Lower leg skin (tissue), 4 donors: ENCODE results near the gene MICU1. TPM values are rescaled to one million over a fixed set of nuclear protein-coding genes. Genes with fewer than 3 reads are reported as not detected.

Source experiments
- DNase-seq, 2 donors: peaks; one replicate each; pipeline ENCODE4 v3.0.0-alpha.2; 2019; ENCODE audit warnings: low spot score in 2 of 2
- H3K4me3 ChIP-seq: fragments of 200-600 bp; sonication (generic); 2 replicates; pipeline ENCODE4 v1.5.1; 2017; ENCODE audit warnings: mild to moderate bottlenecking, low read depth; ENCODE audit not compliant: poor library complexity, severe bottlenecking
- POLR2A ChIP-seq, 2 donors: fragments of 450-650 bp; IDR thresholded peaks; one replicate each; pipeline ENCODE4 v1.6.1; 2016 to 2017; ENCODE audit warnings: antibody characterized with exemption in 2 of 2, mild to moderate bottlenecking in 1 of 2, moderate library complexity in 1 of 2
- WGBS, 2 donors: methylation state at CpG; one replicate each; pipeline ENCODE4 v1.1.5; 2018; 5-methylcytosine and 5-hydroxymethylcytosine counted together
- intact Hi-C: fragments of 100-400 bp; cut with DNase I; formaldehyde crosslinking; loops from one replicate; pipeline ENCODE4 v1.15.0; 2023; ENCODE audit warnings: low total_unique reads
- total RNA-seq, 4 donors: library from RNA; depleted of rRNA; stranded (reverse); fragments of >200 nt; gene quantifications; one replicate each; pipeline ENCODE4 v1.1.0, GENCODE V29; 2016
- TF ChIP-seq, protein P1 (sequence below), 3 donors: fragments of 450-650 bp; IDR thresholded peaks; one replicate each; pipeline ENCODE4 v1.5.1; 2016; ENCODE audit warnings: antibody characterized with exemption in 3 of 3, mild to moderate bottlenecking in 3 of 3, moderate library complexity in 2 of 3

The MICU1 gene
- total RNA-seq, 4 donors from 2014 or later: 36.8 to 54.6 (median 46.8) TPM

DNA sequence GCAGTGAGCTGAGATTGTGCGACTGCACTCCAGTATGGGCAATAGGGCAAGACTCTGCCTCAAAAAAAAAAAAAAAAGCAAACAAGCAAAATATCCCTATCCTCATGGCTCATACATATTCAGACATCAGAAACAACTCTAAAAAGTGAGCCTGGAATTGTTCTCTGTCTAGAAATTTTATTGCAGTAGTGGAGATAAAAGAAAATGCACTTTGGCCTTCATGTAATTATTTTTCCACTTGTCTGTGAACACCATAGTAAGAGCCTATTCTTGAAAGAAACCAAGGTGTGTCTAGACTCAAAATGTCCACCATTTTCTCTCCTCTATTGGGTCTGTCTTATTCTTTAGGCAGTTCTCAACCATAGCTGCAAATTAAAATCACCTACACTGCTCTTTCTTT lies 35.6 kb upstream of the MICU1 start:
- no peak overlapping the region for H3K4me3 ChIP-seq
- no peak for TF ChIP-seq POLR2A (IDR thresholded peaks at IDR 0.05)
- TF ChIP-seq, protein P1, sequence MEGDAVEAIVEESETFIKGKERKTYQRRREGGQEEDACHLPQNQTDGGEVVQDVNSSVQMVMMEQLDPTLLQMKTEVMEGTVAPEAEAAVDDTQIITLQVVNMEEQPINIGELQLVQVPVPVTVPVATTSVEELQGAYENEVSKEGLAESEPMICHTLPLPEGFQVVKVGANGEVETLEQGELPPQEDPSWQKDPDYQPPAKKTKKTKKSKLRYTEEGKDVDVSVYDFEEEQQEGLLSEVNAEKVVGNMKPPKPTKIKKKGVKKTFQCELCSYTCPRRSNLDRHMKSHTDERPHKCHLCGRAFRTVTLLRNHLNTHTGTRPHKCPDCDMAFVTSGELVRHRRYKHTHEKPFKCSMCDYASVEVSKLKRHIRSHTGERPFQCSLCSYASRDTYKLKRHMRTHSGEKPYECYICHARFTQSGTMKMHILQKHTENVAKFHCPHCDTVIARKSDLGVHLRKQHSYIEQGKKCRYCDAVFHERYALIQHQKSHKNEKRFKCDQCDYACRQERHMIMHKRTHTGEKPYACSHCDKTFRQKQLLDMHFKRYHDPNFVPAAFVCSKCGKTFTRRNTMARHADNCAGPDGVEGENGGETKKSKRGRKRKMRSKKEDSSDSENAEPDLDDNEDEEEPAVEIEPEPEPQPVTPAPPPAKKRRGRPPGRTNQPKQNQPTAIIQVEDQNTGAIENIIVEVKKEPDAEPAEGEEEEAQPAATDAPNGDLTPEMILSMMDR (IDR thresholded peaks at IDR 0.05): no peak
- DNase-seq: no peak
- intact Hi-C loops: no loop called here
- 85 to 100% methylated on average over 1 of the region's 1 CpG for WGBS, 2 donors

DNA sequence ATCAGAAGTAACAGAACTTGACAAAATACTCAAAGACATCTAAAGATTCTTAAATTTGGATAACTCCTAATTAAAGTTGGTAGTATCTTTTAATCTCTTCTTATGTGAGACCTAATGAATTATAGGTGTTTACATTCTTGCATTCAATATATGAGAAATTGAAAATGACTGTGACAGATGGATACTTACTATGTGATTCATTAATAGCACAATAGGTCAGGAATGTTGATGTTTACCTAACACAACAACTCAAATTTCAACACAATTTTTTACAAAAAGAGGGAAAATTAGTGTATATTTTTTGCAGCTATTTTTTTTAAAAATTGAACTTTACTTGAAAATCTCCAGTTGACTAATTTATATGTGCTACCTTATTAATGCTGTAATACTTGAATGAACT lies 34.3 kb upstream of the MICU1 start:
- TF ChIP-seq, protein P1 (IDR thresholded peaks at IDR 0.05): no peak
- TF ChIP-seq POLR2A (IDR thresholded peaks at IDR 0.05): no peak
- DNase-seq: no peak
- no peak overlapping the region for H3K4me3 ChIP-seq
- intact Hi-C loops: no loop called here

DNA sequence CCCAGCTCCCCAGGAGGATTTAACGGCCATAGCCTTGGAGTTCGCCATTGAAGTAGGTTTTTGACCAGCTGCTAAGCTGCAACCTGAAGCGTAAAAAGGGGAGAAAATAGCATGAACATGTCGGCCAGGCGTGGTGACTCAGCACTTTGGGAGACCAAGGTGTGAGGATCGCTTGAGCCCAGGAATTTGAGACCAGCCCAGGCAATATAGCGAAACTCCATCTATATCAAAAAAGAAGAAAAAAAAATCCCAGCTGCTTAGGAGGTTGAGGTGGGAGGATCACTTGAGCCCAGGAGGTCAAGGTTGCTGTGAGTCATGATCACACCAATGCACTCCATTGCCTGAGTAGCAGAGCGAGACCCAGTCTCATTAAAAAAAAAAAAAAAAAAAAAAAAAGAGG lies 33.8 kb upstream of the MICU1 start:
- 88 to 98% methylated on average over 8 of the region's 8 CpGs for WGBS, 2 donors
- no peak overlapping the region for H3K4me3 ChIP-seq
- DNase-seq: no peak
- no peak for TF ChIP-seq POLR2A (IDR thresholded peaks at IDR 0.05)
- TF ChIP-seq, protein P1 (IDR thresholded peaks at IDR 0.05): no peak
- intact Hi-C loops: no loop called here

DNA sequence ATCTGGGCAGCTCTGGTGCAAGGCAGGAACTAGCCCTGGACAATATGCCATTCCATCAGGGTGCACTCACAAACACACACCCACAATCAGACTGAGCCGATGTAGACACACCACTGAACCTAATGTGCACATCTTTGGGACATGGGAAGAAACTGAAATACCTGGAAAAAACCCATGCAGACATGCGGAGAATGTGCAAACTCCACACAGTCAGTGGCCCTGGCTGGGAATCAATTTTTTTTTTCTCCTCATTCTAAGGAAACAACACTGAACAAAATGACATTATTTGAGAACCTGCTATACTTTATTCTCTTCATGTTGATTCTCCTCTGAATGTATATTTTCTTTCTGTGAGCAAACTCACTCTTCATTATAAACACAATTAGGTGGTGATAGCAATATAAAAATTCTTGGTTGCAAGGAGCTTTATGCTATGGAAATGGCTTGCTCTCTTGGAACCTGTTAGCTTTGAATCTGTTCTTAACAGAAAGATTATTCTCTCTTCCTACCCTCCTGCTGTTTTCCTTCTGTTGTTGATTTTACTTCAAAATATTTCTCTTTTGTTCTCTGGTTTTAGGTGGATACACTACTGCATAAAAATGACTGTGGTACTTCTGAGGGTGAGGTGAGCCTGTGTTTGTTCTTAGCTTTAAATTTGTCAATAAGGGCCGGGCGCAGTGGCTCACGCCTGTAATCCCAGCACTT lies 33.0 kb upstream of the MICU1 start:
- WGBS, 2 donors: 91 to 95% methylated on average over 5 of the region's 5 CpGs
- intact Hi-C loops: no loop called here
- TF ChIP-seq POLR2A (IDR thresholded peaks at IDR 0.05): no peak
- TF ChIP-seq, protein P1 (IDR thresholded peaks at IDR 0.05): no peak
- H3K4me3 ChIP-seq: no peak overlapping the region
- no peak for DNase-seq

DNA sequence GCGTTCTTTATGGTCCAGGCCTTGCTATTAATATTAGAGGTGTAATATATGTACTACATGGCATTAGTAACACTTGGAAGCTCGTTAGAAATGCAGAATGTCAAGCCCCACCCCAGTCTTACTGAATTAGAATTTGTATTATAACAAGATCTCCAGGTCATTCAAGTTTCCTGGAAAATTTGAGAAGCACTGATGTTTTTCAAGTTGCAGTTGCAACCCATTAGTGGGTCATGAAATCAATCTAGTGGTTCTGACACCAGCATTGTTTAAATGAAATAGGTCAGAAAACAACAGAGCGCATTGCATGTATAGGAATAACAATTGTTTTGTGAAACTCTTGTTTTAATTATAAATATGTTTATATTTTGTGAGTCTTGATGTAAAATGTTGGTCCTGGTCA lies 28.8 kb upstream of the MICU1 start:
- no peak for DNase-seq
- TF ChIP-seq POLR2A (IDR thresholded peaks at IDR 0.05): no peak
- TF ChIP-seq, protein P1 (IDR thresholded peaks at IDR 0.05): no peak
- intact Hi-C loops: no loop called here
- 60 to 65% methylated on average over 3 of the region's 3 CpGs for WGBS, 2 donors
- no peak overlapping the region for H3K4me3 ChIP-seq
